ENCODE results near the gene ZDHHC18. TPM values are rescaled to one million over a fixed set of nuclear protein-coding genes. Genes with fewer than 3 reads are reported as not detected.
A peak's percentile ranks its signal among the peaks of the same experiment; 100 is the strongest.

The ZDHHC18 gene
- total and polyA plus RNA-seq, 9 donors, result 8.4 to 20.2 (median 16.3) TPM

- WGBS (ENCODE audit: insufficient coverage), result 83% methylated on average over 1 of the region's 2 CpGs
- H3K4me3 ChIP-seq (ENCODE audit: low read length), result no peak overlapping the region
- no peaks in the 10 kb centered on the region for H3K4me1 ChIP-seq (ENCODE audit: control insufficient read depth, insufficient read depth, low read length)
- no peaks in the 10 kb centered on the region for H3K36me3 ChIP-seq (ENCODE audit: control insufficient read depth, insufficient read depth, low read length)
- H3K9me3 ChIP-seq (replicated peaks; ENCODE audit: control insufficient read depth, low read depth, low read length), result no peaks in the 10 kb centered on the region
- no peak overlapping the region for H3K27ac ChIP-seq (ENCODE audit: low read length)
- no peak for DNase-seq
- H3K27me3 ChIP-seq (ENCODE audit: control insufficient read depth, insufficient read depth, low read length), result no peaks in the 10 kb centered on the region
These were observed 12.1 kb upstream of the ZDHHC18 start for GRCh38 chr1:26814377-26814776.

GRCh38 chr1:26814893-26815292 is 11.6 kb upstream of the ZDHHC18 start:
- WGBS (ENCODE audit: insufficient coverage), result 89% methylated on average over 3 of the region's 3 CpGs
- H3K27ac ChIP-seq (ENCODE audit: low read length), result no peak overlapping the region
- no peaks in the 10 kb centered on the region for H3K4me1 ChIP-seq (ENCODE audit: control insufficient read depth, insufficient read depth, low read length)
- DNase-seq, result no peak
- H3K4me3 ChIP-seq (ENCODE audit: low read length), result no peak overlapping the region
- H3K36me3 ChIP-seq (ENCODE audit: control insufficient read depth, insufficient read depth, low read length), result no peaks in the 10 kb centered on the region
- H3K27me3 ChIP-seq (ENCODE audit: control insufficient read depth, insufficient read depth, low read length), result no peaks in the 10 kb centered on the region
- no peaks in the 10 kb centered on the region for H3K9me3 ChIP-seq (replicated peaks; ENCODE audit: control insufficient read depth, low read depth, low read length)

GRCh38 chr1:26820784-26821269 is 5.7 kb upstream of the ZDHHC18 start:
- WGBS (ENCODE audit: insufficient coverage), result no CpG with 5 or more reads among the region's 4 CpGs
- H3K27ac ChIP-seq (ENCODE audit: low read length), result no peak overlapping the region
- H3K36me3 ChIP-seq (ENCODE audit: control insufficient read depth, insufficient read depth, low read length), result no peaks in the 10 kb centered on the region
- peaks cover under 1% of the 10 kb centered on the region for H3K4me1 ChIP-seq (ENCODE audit: control insufficient read depth, insufficient read depth, low read length)
- peak; percentile 48 for DNase-seq
- no peak overlapping the region for H3K4me3 ChIP-seq (ENCODE audit: low read length)
- no peaks in the 10 kb centered on the region for H3K9me3 ChIP-seq (replicated peaks; ENCODE audit: control insufficient read depth, low read depth, low read length)
- H3K27me3 ChIP-seq (ENCODE audit: control insufficient read depth, insufficient read depth, low read length), result no peaks in the 10 kb centered on the region

GRCh38 chr1:26822737-26823395 is 3.6 kb upstream of the ZDHHC18 start:
- no peak overlapping the region for H3K27ac ChIP-seq (ENCODE audit: low read length)
- H3K4me1 ChIP-seq (ENCODE audit: control insufficient read depth, insufficient read depth, low read length), result peaks cover 12% of the 10 kb centered on the region
- no peaks in the 10 kb centered on the region for H3K9me3 ChIP-seq (replicated peaks; ENCODE audit: control insufficient read depth, low read depth, low read length)
- WGBS (ENCODE audit: insufficient coverage), result 91% methylated on average over 1 of the region's 4 CpGs
- H3K36me3 ChIP-seq (ENCODE audit: control insufficient read depth, insufficient read depth, low read length), result no peaks in the 10 kb centered on the region
- no peaks in the 10 kb centered on the region for H3K27me3 ChIP-seq (ENCODE audit: control insufficient read depth, insufficient read depth, low read length)
- no peak for DNase-seq
- no peak overlapping the region for H3K4me3 ChIP-seq (ENCODE audit: low read length)

GRCh38 chr1:26824731-26825130 is 1.8 kb upstream of the ZDHHC18 start:
- H3K36me3 ChIP-seq (ENCODE audit: control insufficient read depth, insufficient read depth, low read length), result peaks cover 3% of the 10 kb centered on the region
- no peak for DNase-seq
- H3K4me1 ChIP-seq (ENCODE audit: control insufficient read depth, insufficient read depth, low read length), result peaks cover 26% of the 10 kb centered on the region
- H3K9me3 ChIP-seq (replicated peaks; ENCODE audit: control insufficient read depth, low read depth, low read length), result no peaks in the 10 kb centered on the region
- H3K4me3 ChIP-seq (ENCODE audit: low read length), result no peak overlapping the region
- H3K27ac ChIP-seq (ENCODE audit: low read length), result no peak overlapping the region
- H3K27me3 ChIP-seq (ENCODE audit: control insufficient read depth, insufficient read depth, low read length), result no peaks in the 10 kb centered on the region
- WGBS (ENCODE audit: insufficient coverage), result 88% methylated on average over 2 of the region's 3 CpGs

- no peak for DNase-seq
- Histone ChIP-seq H3K36me3 (ENCODE audit: control insufficient read depth, insufficient read depth, low read length) (peaks cover 21% of the 10 kb centered on the region), H3K9me3 (replicated peaks; ENCODE audit: control insufficient read depth, low read depth, low read length) (no peaks in the 10 kb centered on the region), H3K4me3 (ENCODE audit: low read length) (peak overlapping the region; percentile 60), H3K27me3 (ENCODE audit: control insufficient read depth, insufficient read depth, low read length) (no peaks in the 10 kb centered on the region), H3K27ac (ENCODE audit: low read length) (peak overlapping the region; percentile 2), H3K4me1 (ENCODE audit: control insufficient read depth, insufficient read depth, low read length) (peaks cover 26% of the 10 kb centered on the region)
- WGBS (ENCODE audit: insufficient coverage), result 5% methylated on average over 17 of the region's 17 CpGs
These were observed 667 bp downstream of the ZDHHC18 start for GRCh38 chr1:26827106-26827604.

- H3K36me3 ChIP-seq (ENCODE audit: control insufficient read depth, insufficient read depth, low read length), result peaks cover 26% of the 10 kb centered on the region
- peak overlapping the region; percentile 60 for H3K4me3 ChIP-seq (ENCODE audit: low read length)
- no peaks in the 10 kb centered on the region for H3K27me3 ChIP-seq (ENCODE audit: control insufficient read depth, insufficient read depth, low read length)
- peak; percentile 67 for DNase-seq
- H3K4me1 ChIP-seq (ENCODE audit: control insufficient read depth, insufficient read depth, low read length), result peaks cover 26% of the 10 kb centered on the region
- peak overlapping the region; percentile 2 for H3K27ac ChIP-seq (ENCODE audit: low read length)
- H3K9me3 ChIP-seq (replicated peaks; ENCODE audit: control insufficient read depth, low read depth, low read length), result no peaks in the 10 kb centered on the region
- 7% methylated on average over 8 of the region's 11 CpGs for WGBS (ENCODE audit: insufficient coverage)
These were observed 1.2 kb downstream of the ZDHHC18 start for GRCh38 chr1:26827663-26828062.

GRCh38 chr1:26828411-26828991 is 2.0 kb downstream of the ZDHHC18 start:
- peak; percentile 45 for DNase-seq
- peaks cover 26% of the 10 kb centered on the region for H3K4me1 ChIP-seq (ENCODE audit: control insufficient read depth, insufficient read depth, low read length)
- peaks cover 34% of the 10 kb centered on the region for H3K36me3 ChIP-seq (ENCODE audit: control insufficient read depth, insufficient read depth, low read length)
- H3K27me3 ChIP-seq (ENCODE audit: control insufficient read depth, insufficient read depth, low read length), result no peaks in the 10 kb centered on the region
- H3K27ac ChIP-seq (ENCODE audit: low read length), result no peak overlapping the region
- no peaks in the 10 kb centered on the region for H3K9me3 ChIP-seq (replicated peaks; ENCODE audit: control insufficient read depth, low read depth, low read length)
- no peak overlapping the region for H3K4me3 ChIP-seq (ENCODE audit: low read length)
- 17% methylated on average over 2 of the region's 4 CpGs for WGBS (ENCODE audit: insufficient coverage)

GRCh38 chr1:26829184-26829911 is 2.9 kb downstream of the ZDHHC18 start:
- Histone ChIP-seq H3K27ac (ENCODE audit: low read length) (no peak overlapping the region), H3K9me3 (replicated peaks; ENCODE audit: control insufficient read depth, low read depth, low read length) (no peaks in the 10 kb centered on the region), H3K27me3 (ENCODE audit: control insufficient read depth, insufficient read depth, low read length) (no peaks in the 10 kb centered on the region), H3K36me3 (ENCODE audit: control insufficient read depth, insufficient read depth, low read length) (peaks cover 41% of the 10 kb centered on the region), H3K4me1 (ENCODE audit: control insufficient read depth, insufficient read depth, low read length) (peaks cover 26% of the 10 kb centered on the region), H3K4me3 (ENCODE audit: low read length) (no peak overlapping the region)
- DNase-seq, result no peak
- WGBS (ENCODE audit: insufficient coverage), result 77% methylated on average over 5 of the region's 6 CpGs

GRCh38 chr1:26831059-26831458 is 4.6 kb downstream of the ZDHHC18 start:
- no peak overlapping the region for H3K4me3 ChIP-seq (ENCODE audit: low read length)
- no peaks in the 10 kb centered on the region for H3K27me3 ChIP-seq (ENCODE audit: control insufficient read depth, insufficient read depth, low read length)
- H3K9me3 ChIP-seq (replicated peaks; ENCODE audit: control insufficient read depth, low read depth, low read length), result no peaks in the 10 kb centered on the region
- H3K36me3 ChIP-seq (ENCODE audit: control insufficient read depth, insufficient read depth, low read length), result peaks cover 56% of the 10 kb centered on the region
- H3K27ac ChIP-seq (ENCODE audit: low read length), result no peak overlapping the region
- no peak for DNase-seq
- WGBS (ENCODE audit: insufficient coverage), result 74% methylated on average over 1 of the region's 3 CpGs
- peaks cover 23% of the 10 kb centered on the region for H3K4me1 ChIP-seq (ENCODE audit: control insufficient read depth, insufficient read depth, low read length)

Data from muscle of leg (tissue), 11 donors.